ENCODE results near the gene CAGE1.

DNA sequence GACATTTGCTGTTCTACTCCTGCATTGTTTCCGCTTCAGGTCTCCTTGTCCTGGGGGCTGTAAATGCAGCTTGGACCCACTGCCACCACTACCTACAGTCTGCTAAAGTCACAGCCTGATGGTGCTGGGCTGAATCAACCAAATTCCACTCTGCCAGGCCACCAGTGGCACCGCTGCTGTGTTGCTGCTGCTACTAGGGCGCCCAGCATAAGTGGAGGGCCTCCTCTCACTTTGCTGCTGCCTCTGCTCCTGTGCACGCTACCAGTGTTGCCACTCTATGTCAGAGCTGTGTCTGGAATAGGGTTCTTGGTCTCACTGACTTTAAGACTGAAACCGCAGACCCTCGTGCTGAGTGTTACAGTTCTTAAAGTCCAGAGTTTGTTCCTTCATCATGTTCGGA lies 75.1 kb downstream of the CAGE1 start:
- TF ChIP-seq POLR2A (IDR thresholded peaks at IDR 0.05; ENCODE audit: low read depth, low read length) (no peak), TAF1 (IDR thresholded peaks at IDR 0.05; ENCODE audit: low read depth, low read length) (no peak), POU2F2 (IDR thresholded peaks at IDR 0.05; ENCODE audit: low read depth, low read length) (no peak), POLR2AphosphoS5 (IDR thresholded peaks at IDR 0.05; ENCODE audit: low read depth, low read length) (no peak), SPI1 (IDR thresholded peaks at IDR 0.05; ENCODE audit: low read depth, low read length) (no peak)
